Measurements from ENCODE around the gene CIP2A.

CIP2A gene

GRCh38 chr3:108509263-108509662 is 80.0 kb downstream of the CIP2A start:
- DNase-seq = no peak

- DNase-seq = no peak
Observed at GRCh38 chr3:108507902-108508301, 81.3 kb downstream of the CIP2A start.

GRCh38 chr3:108505811-108506210 is 83.4 kb downstream of the CIP2A start:
- no peak for DNase-seq

- DNase-seq = no peak
Observed at GRCh38 chr3:108503722-108504121, 85.5 kb downstream of the CIP2A start.

- no peak for DNase-seq
Observed at GRCh38 chr3:108501535-108501934, 87.7 kb downstream of the CIP2A start.

- DNase-seq = no peak
Observed at GRCh38 chr3:108500728-108501127, 88.5 kb downstream of the CIP2A start.

All from KG1 (cell line).